GM12878 (cell line): Measurements from ENCODE around the gene RAD51B. TPM values are rescaled to one million over a fixed set of nuclear protein-coding genes. Genes with fewer than 3 reads are reported as not detected.

Source experiments
- BCL3 ChIP-seq: IDR thresholded peaks from 2 replicates; pipeline ENCODE4 v1.6.1; 2011; ENCODE audit warnings: borderline replicate concordance, low read depth, mild to moderate bottlenecking, moderate library complexity, low read length; ENCODE audit not compliant: insufficient read depth, poor library complexity, severe bottlenecking
- BHLHE40 ChIP-seq, 2 experiments: fragments of 450-650 bp in 1 of 2; IDR thresholded peaks; 2 replicates each; pipeline ENCODE4 v1.6.1; 2011 to 2017; ENCODE audit warnings: low read depth in 2 of 2, borderline replicate concordance in 1 of 2, improper control_type of control experiment in 1 of 2, low read length in 1 of 2, mild to moderate bottlenecking in 1 of 2
- CBX5 ChIP-seq: sonication (generic); IDR thresholded peaks from 2 replicates; pipeline ENCODE4 v1.6.1; 2016; ENCODE audit warnings: low read depth, moderate library complexity, mild to moderate bottlenecking, inconsistent platforms
- CEBPB ChIP-seq, 2 experiments: fragments of 150-350 bp in 1 of 2; IDR thresholded peaks; 2 replicates each; pipeline ENCODE4 v1.6.1; 2012 to 2014; ENCODE audit warnings: low read depth in 2 of 2, low read length in 2 of 2, borderline replicate concordance in 1 of 2, inconsistent platforms in 1 of 2
- CREM ChIP-seq: IDR thresholded peaks from 2 replicates; pipeline ENCODE4 v1.6.1; 2014; ENCODE audit warnings: antibody characterized with exemption, low read depth
- CUX1 ChIP-seq: IDR thresholded peaks from 2 replicates; pipeline ENCODE4 v1.6.1; 2012; ENCODE audit warnings: improper control_type of control experiment, low read depth, low read length; ENCODE audit not compliant: insufficient replicate concordance
- KDM1A ChIP-seq: fragments of 200-600 bp; sonication (generic); IDR thresholded peaks from 2 replicates; pipeline ENCODE4 v1.6.1; 2016; ENCODE audit warnings: borderline replicate concordance
- MYC ChIP-seq: IDR thresholded peaks from 2 replicates; pipeline ENCODE4 v1.6.1; 2011; ENCODE audit warnings: mild to moderate bottlenecking, low read length, moderate library complexity, inconsistent platforms; ENCODE audit not compliant: insufficient read depth, insufficient replicate concordance, insufficient read length, severe bottlenecking
- PAX8 ChIP-seq: fragments of 450-650 bp; IDR thresholded peaks from 2 replicates; pipeline ENCODE4 v1.6.1; 2017; ENCODE audit warnings: mild to moderate bottlenecking, moderate library complexity
- POLR2AphosphoS2 ChIP-seq: IDR thresholded peaks from 2 replicates; pipeline ENCODE4 v1.6.1; 2011; ENCODE audit warnings: low read depth, mild to moderate bottlenecking, low read length, improper control_type of control experiment, moderate library complexity
- POLR2AphosphoS5 ChIP-seq: IDR thresholded peaks from 2 replicates; pipeline ENCODE4 v1.6.1; 2011; ENCODE audit warnings: mild to moderate bottlenecking, low read length, inconsistent platforms
- RBBP5 ChIP-seq: fragments of 200-600 bp; sonication (generic); conservative IDR thresholded peaks from 2 replicates; pipeline ENCODE4 v1.6.1; 2016
- RCOR1 ChIP-seq: conservative IDR thresholded peaks from 2 replicates; pipeline ENCODE4 v1.6.1; 2012; ENCODE audit warnings: low read depth, low read length, improper control_type of control experiment
- RFX5 ChIP-seq: IDR thresholded peaks from 2 replicates; pipeline ENCODE4 v1.6.1; 2011; ENCODE audit warnings: low read depth, low read length, improper control_type of control experiment
- SMAD1 ChIP-seq: fragments of 450-650 bp; IDR thresholded peaks from 2 replicates; pipeline ENCODE4 v1.6.1; 2018; ENCODE audit warnings: mild to moderate bottlenecking, low read depth; ENCODE audit not compliant: partially characterized antibody
- SMC3 ChIP-seq: IDR thresholded peaks from 2 replicates; pipeline ENCODE4 v1.6.1; 2011; ENCODE audit warnings: low read length, improper control_type of control experiment, borderline replicate concordance
- SRF ChIP-seq, 2 experiments: IDR thresholded peaks; 2 replicates each; pipeline ENCODE4 v1.6.1; 2011; ENCODE audit warnings: low read depth in 2 of 2, low read length in 2 of 2, mild to moderate bottlenecking in 1 of 2, moderate library complexity in 1 of 2
- TAF1 ChIP-seq: IDR thresholded peaks from 2 replicates; pipeline ENCODE4 v1.6.1; 2011; ENCODE audit warnings: mild to moderate bottlenecking, low read depth, low read length, borderline replicate concordance
- TCF12 ChIP-seq: IDR thresholded peaks from 2 replicates; pipeline ENCODE4 v1.6.1; 2011; ENCODE audit warnings: low read depth, mild to moderate bottlenecking, low read length
- USF1 ChIP-seq: IDR thresholded peaks from 2 replicates; pipeline ENCODE4 v1.6.1; 2011; ENCODE audit warnings: borderline replicate concordance, low read depth, mild to moderate bottlenecking, moderate library complexity, mixed read lengths, low read length; ENCODE audit not compliant: insufficient read depth; ENCODE audit errors: extremely low read length
- WRNIP1 ChIP-seq: IDR thresholded peaks from 2 replicates; pipeline ENCODE4 v1.6.1; 2011; ENCODE audit warnings: low read depth, low read length, improper control_type of control experiment, borderline replicate concordance
- ZSCAN29 ChIP-seq: fragments of 450-650 bp; IDR thresholded peaks from 2 replicates; pipeline ENCODE4 v1.6.1; 2017; ENCODE audit warnings: mild to moderate bottlenecking, moderate library complexity
- ZZZ3 ChIP-seq: IDR thresholded peaks from 2 replicates; pipeline ENCODE4 v1.6.1; 2011; ENCODE audit warnings: low read depth; ENCODE audit not compliant: control insufficient read depth, insufficient read length
- polyA plus RNA-seq, 11 experiments: library from polyadenylated mRNA; depleted of rRNA in 4 of 11; unstranded in 6 of 11; stranded (reverse) in 5 of 11; fragments of >200 nt; fragmentation: Nextera tagmentation in 4 of 11; fragmentation: Illumina TruSeq in 1 of 11; extraction: Ambion mirVana in 4 of 11; extraction: Trizol in 1 of 11; gene quantifications; 1 replicate in 1 of 11; 2 replicates in 10 of 11; pipeline versions ENCODE4 v1.2.1 to v1.2.3, GENCODE V29; 2011 to 2016; ENCODE audit warnings: inconsistent platforms in 2 of 11, missing spikeins in 2 of 11, low read depth in 1 of 11
- total RNA-seq, 4 experiments: library from RNA; depleted of rRNA in 3 of 4; stranded (reverse); fragments of >200 nt in 3 of 4; fragmentation: Illumina TruSeq in 1 of 4; extraction: Trizol in 1 of 4; gene quantifications; 2 replicates each; pipeline versions ENCODE4 v1.2.1 to v1.2.3, GENCODE V29; 2013 to 2021

RAD51B gene
- total and polyA plus RNA-seq, 10 of the 15 experiments (the other 5 are each of a cell fraction or from before 2014, with no cell fraction given): 9.8 to 26.8 (median 21.3) TPM

GRCh38 chr14:68733086-68733914, 913.7 kb downstream of the RAD51B start (continued):
- TF ChIP-seq CUX1 (no peak), CREM (peak; percentile 50; the same call in 1 of the 2 replicates), TCF12 (no peak), POLR2AphosphoS5 (peak; percentile 66), RBBP5 (no peak), BCL3 (peak; percentile 8), BHLHE40 (IDR thresholded peaks at IDR 0.05; ENCODE audit: borderline replicate concordance in 1 of 2, low read depth in 2 of 2, low read length in 1 of 2) (peak; percentile 58 to 73; a peak in 3 of 4 replicates), SMAD1 (no peak), POLR2AphosphoS2 (no peak), RCOR1 (no peak), USF1 (no peak), MYC (no peak), ZSCAN29 (no peak), PAX8 (no peak), ZZZ3 (no peak), CBX5 (no peak), WRNIP1 (no peak), KDM1A (no peak), SRF (IDR thresholded peaks at IDR 0.05; ENCODE audit: low read depth in 2 of 2, low read length in 2 of 2) (peak in 1 of 2 experiments; percentile 23; a peak in 1 of 4 replicates), SMC3 (no peak), RFX5 (no peak), CEBPB (IDR thresholded peaks at IDR 0.05; ENCODE audit: borderline replicate concordance in 1 of 2, low read depth in 2 of 2, low read length in 2 of 2) (no peak), TAF1 (0 out of 2 replicates have a peak, but pooled peaks have one; percentile 18)
